Stimulated activated CD4-positive, alpha-beta T cell treated with anti-CD3 and anti-CD28 coated beads, Interleukin-15, amount 100 ng/mL, for 1 hour (primary cell): Measurements from ENCODE around the gene TP53AIP1.

Experiments used
- DNase-seq, 2 donors: peaks; one replicate each; pipeline ENCODE4 v3.0.0-alpha.2; 2020; ENCODE audit warnings: low read depth in 1 of 2, low spot score in 1 of 2

The TP53AIP1 gene

DNA sequence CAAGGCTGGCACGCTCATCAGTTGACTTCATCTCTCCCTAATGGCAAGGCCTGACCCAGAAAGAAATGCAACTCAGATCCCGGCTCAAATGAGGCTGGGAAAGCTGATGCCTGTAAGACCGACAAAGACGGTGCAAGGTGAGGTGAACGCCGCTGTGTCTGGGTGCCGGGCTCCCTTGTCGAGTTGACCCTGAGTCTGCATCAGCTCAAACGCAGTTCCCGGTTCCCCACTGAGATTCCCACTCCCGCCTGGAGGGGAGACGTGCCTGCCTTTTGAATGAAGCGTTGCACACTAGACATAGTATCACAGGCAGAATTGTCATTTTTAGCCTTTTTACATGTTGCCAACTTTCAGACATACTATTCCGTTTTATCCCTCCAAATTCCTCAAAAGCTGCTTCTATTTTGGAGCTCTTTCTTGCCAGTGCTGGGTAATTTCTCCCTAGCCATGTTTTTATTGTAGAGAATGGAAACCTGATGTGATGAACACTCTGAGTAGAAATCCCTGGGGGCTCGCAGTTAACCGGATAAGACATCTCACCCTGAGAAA lies 831 bp upstream of the TP53AIP1 start:
- DNase-seq: no peak

- no peak for DNase-seq
Measured at GRCh38 chr11:128942272-128942612, 429 bp downstream of the TP53AIP1 start.

GRCh38 chr11:128941573-128942271 lies 949 bp downstream of the TP53AIP1 start:
- DNase-seq: no peak

DNA sequence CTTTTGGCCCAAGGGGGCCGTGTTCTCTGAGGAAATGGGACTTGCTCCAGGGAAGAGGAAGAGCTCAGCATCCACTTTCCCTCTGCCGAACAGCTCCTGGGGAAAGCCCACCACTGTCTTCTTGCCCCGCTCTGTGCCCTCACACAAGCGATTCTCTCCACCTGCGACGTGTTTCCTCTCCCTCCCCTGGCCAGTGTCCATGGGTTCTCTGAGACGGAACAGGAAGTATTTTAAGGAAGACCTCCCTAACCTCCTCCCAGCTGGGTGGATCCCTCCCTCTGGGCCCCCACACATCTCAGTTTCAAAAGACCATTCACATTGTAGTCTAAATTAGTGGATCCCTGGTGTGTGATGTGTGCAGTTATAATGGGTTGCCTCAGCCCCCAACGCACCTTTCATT lies 1.6 kb downstream of the TP53AIP1 start:
- no peak for DNase-seq

DNA sequence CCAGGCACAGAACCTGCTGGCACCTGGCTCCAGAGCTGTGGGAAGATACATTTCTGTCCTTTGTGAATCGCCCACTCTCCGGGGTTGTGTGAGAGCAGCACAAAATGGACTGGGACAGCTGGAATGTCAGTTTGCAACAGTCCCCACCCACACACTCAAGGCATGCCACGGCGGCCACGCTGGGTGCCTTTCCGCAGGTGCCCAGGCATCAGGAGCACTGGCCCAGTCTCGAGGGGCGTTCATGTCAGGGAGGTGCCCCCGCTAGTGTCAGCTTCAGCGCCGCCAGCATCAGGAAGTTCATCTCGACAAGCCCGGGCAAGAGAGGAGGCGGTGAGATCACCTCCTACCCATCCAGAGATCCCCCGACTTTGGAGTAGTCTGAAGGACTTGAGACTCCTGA lies 2.1 kb downstream of the TP53AIP1 start:
- DNase-seq: no peak

GRCh38 chr11:128940156-128940555 lies 2.5 kb downstream of the TP53AIP1 start:
- DNase-seq: no peak

DNA sequence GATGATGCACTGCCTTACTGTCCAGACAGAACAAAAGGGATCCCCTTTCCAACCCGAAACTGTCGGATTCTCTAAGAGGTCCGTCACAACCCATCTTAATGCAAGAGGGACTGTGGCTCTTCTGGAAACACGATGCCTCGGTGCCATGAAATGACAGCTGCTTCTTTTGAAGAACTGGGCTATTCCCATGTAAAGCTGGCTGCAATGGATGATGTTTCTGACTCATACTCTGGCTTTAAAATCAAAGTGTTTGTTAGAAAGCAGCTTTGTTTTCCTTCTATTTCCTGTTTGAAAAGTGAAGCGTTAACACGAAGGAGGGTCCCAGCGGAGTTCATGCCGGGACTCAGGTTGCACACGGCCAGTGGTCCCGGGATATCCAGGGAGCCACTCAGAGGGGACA lies 3.1 kb downstream of the TP53AIP1 start:
- DNase-seq: no peak

- no peak for DNase-seq
Measured at GRCh38 chr11:128938156-128938885, 4.3 kb downstream of the TP53AIP1 start.

DNA sequence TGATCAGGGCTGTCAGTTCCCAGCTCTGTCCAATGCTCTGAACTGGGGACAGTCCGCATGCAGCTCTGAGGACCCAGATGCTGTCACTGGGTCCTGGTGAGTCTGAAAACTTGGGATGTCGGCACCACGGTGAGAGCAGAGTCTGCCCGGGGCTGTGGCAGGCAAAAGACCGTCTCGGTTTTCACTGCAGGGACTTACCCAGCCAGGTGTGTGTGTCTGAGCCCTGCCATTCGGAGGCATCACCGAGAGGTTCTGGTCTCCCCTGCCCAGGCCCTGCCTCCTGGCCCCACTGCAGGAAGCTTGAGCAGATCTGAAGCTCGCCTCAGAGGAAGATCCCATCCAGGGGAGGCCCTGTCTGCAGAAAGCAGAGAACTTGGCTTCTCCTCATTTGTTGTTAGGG lies 5.2 kb downstream of the TP53AIP1 start:
- DNase-seq: no peak

- DNase-seq: no peak
Measured at GRCh38 chr11:128936606-128937251, 5.9 kb downstream of the TP53AIP1 start.

DNA sequence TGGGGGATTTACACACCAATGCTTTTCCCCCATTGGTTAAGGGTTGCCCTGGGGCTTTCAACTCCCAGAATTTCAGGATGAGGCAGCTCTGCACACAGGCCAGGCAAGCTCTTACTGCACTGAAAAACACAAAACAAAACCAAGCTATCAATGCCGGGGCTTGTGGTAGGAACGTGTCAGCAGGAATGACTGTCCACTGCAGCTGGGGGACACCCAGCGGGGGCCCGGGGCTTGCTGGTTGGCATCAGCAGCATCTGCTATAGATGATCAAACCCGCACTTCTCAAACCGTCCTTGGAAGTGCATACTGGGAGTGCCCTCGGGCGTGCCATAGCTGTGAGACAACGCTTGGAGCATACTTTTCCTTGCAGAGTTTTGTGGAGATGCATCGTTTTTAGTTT lies 7.7 kb downstream of the TP53AIP1 start:
- no peak for DNase-seq

DNA sequence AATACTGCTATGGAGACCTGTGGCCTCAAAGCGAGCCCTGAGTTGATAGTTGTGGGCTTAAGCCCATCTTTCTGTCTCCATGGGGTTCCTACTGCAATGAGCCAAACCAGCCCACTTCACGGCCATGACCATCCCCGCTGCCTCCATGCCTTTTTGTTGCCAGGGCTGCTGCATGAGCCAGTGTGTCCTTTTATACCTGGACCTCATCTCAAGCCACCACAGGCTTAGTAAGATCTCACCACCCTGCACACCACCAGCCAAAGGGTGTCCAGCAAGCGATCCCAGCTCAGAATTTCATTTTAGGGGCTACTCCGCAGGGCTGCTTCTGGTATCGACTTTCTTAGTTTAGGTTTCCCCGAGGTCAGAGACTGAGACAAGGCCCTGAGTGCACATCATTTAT lies 8.3 kb downstream of the TP53AIP1 start:
- no peak for DNase-seq

DNA sequence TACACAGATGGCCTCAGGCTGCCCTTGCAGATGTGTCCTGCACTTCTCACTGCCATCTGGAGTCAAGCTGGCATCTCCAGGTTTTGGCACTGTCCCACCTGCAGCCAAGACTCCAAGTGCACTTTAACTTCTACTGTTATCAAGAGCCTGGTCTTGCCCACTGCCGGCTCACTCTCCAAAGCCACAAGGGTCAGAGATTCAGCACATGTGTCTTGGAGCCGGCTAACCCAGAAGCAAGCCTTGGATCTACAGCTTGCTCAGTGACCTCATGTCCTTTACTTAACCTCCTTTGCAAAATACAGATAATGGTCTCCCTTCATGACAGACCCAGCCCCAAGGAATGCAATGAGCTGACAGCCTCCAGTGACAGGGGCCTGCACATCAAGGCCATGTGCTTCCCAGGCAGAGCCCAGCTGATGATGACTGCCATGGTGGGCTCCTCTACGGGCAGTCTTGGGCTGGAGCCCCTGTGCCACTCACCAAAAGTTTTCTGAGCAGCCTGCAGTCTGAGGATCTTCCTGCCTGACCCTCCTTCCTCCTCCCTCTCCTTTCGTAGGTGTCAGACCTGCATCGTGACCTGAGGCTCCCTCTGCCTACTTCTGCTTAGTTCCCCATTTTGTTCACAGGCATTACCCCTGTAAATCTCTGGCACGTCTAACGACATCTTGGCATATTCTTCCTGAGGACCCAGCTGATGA lies 9.0 kb downstream of the TP53AIP1 start:
- DNase-seq: no peak

DNA sequence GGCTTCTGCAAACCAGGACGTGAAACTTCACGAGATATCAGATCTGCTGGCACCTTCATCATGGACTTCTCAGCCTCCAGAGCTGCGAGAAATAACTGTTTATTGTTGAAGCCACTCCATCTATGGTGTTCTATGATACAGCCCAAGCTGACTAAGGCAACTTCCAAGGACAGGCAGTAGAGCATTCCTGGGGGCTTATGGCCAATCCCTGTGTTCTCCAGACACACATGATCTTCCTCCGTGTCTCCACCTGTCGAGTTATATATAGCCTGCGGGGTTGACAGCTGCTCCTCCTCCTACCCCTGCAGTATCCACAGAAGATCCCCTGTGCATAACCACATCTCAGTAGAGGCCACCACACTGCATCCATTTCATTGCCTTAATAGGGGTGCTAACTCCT lies 11.0 kb downstream of the TP53AIP1 start:
- DNase-seq: no peak

GRCh38 chr11:128931066-128931465 lies 11.6 kb downstream of the TP53AIP1 start:
- DNase-seq: no peak

DNA sequence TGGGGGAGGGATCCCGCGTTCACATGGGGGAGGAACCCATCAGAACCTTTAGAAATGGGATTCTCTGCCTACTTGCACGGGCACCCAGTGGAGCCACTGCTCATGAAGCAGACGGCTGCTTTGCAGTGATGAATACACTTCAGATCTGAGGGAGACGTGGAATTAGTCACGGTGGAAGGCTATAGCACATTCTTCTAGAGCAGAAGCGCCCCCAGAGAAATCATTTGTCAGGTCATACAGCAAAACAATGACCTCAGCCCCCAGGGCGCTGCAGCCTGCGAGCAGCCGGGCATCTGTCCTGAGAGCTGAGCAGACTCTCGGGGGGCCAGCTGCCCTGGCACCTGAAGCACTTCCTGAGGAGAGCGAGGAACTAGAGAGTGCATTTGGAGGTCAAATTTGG lies 12.7 kb downstream of the TP53AIP1 start:
- no peak for DNase-seq

GRCh38 chr11:128929468-128929867 lies 13.2 kb downstream of the TP53AIP1 start:
- no peak for DNase-seq

GRCh38 chr11:128928400-128928799 lies 14.3 kb downstream of the TP53AIP1 start:
- DNase-seq: no peak

DNA sequence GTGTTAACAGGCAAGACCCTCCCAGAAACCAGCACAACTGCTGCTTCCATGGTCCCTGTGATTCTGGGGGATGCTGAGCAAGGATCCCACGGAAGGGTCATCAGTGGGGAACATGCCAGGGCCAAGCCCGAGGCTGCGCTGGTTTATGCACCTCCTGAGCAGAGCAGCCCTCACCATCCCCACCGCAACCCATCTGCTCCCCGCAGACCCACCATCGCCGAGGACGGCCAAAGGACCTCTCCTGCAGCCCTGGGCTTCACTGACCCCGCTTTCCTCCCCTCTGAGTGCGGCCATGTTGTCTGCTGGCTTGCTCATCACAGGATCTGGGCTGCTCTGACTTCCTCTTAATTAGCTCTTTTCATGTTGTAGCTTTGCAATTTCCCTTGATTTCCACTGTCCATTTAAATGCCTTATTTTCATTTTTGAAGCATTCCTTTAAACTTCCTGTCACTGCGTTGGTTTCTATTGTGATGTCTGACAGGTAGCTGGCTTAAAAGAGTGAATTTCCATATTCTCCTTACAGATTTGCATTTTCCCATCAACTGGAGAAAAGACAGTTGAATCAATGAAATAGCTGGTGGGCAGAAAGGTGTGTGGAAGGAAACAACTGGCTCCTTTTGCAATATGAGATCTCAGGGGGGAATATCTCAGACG lies 14.9 kb downstream of the TP53AIP1 start:
- no peak for DNase-seq

DNA sequence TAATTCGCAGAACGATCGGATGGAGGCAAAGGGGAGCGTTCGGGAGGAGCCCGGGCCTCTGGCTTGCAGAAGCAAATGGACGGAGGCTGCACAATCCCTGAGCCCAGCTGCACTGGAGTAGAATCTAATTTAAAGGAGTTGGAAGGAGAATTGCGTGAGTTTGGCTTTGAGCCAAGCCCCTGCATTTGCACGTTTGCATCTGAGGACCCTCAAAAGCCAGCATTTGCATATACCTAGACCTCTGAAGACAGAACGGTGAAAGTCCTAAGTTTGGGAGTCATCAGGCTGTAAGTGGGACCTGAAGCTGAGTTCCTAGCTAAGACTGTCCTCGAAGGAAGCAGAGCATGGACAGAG lies 15.6 kb downstream of the TP53AIP1 start:
- no peak for DNase-seq

GRCh38 chr11:128926437-128927107 lies 16.1 kb downstream of the TP53AIP1 start:
- no peak for DNase-seq
